GM23338 (cell line): ENCODE results near the gene ATP8A2. TPM values are rescaled to one million over a fixed set of nuclear protein-coding genes. Genes with fewer than 3 reads are reported as not detected.

ENCODE experiments used
- ATAC-seq: fragments of 200-7000 bp; cut with Tn5 transposase; 3 replicates; pipeline ENCODE4 v1.9.1; 2020
- DNase-seq: peaks from one replicate; pipeline ENCODE4 v3.0.0-alpha.2; 2015; ENCODE audit warnings: low spot score
- H2AFZ ChIP-seq: fragments of 200-600 bp; sonication (generic); 2 replicates; pipeline ENCODE4 v1.8.0; 2016; ENCODE audit warnings: antibody characterized with exemption, mild to moderate bottlenecking, moderate library complexity
- H3F3A ChIP-seq: fragments of 200-600 bp; sonication (generic); replicated peaks from 2 replicates; pipeline ENCODE4 v1.8.0; 2017; ENCODE audit warnings: antibody characterized with exemption, mixed run types, low read depth
- H3K27ac ChIP-seq: fragments of 200-600 bp; sonication (generic); 2 replicates; pipeline ENCODE4 v1.6.1; 2016; ENCODE audit warnings: low read depth
- H3K27me3 ChIP-seq: fragments of 200-600 bp; sonication (generic); 2 replicates; pipeline ENCODE4 v1.8.0; 2016; ENCODE audit warnings: mild to moderate bottlenecking, mixed run types, moderate library complexity; ENCODE audit not compliant: insufficient read depth
- H3K36me3 ChIP-seq: fragments of 200-600 bp; sonication (generic); 2 replicates; pipeline ENCODE4 v1.8.0; 2016; ENCODE audit warnings: mild to moderate bottlenecking; ENCODE audit not compliant: insufficient read depth
- H3K4me1 ChIP-seq: fragments of 200-600 bp; sonication (generic); 2 replicates; pipeline ENCODE4 v1.8.0; 2016; ENCODE audit warnings: mild to moderate bottlenecking, moderate library complexity; ENCODE audit not compliant: insufficient read depth
- H3K4me2 ChIP-seq: fragments of 200-600 bp; sonication (generic); 2 replicates; pipeline ENCODE4 v1.7.1; 2017; ENCODE audit warnings: mixed run types
- H3K4me3 ChIP-seq: fragments of 200-600 bp; sonication (generic); 2 replicates; pipeline ENCODE4 v1.6.1; 2016; ENCODE audit warnings: mixed run types
- H3K79me2 ChIP-seq: fragments of 200-600 bp; sonication (generic); replicated peaks from 2 replicates; pipeline ENCODE4 v1.8.0; 2017; ENCODE audit warnings: mild to moderate bottlenecking; ENCODE audit not compliant: insufficient read depth
- H3K9me2 ChIP-seq: fragments of 200-600 bp; sonication (generic); 2 replicates; pipeline ENCODE4 v1.8.0; 2017; ENCODE audit not compliant: insufficient read depth
- H4K20me1 ChIP-seq: fragments of 200-600 bp; sonication (generic); replicated peaks from 2 replicates; pipeline ENCODE4 v1.8.0; 2017; ENCODE audit warnings: mild to moderate bottlenecking; ENCODE audit not compliant: insufficient read depth
- H3K27ac Mint-ChIP-seq: 2 replicates; pipeline ENCODE4 v1.8.0; 2020; ENCODE audit warnings: inconsistent platforms, mild to moderate bottlenecking, moderate library complexity, mixed read lengths
- H3K27me3 Mint-ChIP-seq: 3 replicates; pipeline ENCODE4 v1.8.0; 2022; ENCODE audit warnings: low read depth, mild to moderate bottlenecking, moderate library complexity, mixed read lengths, inconsistent platforms; ENCODE audit not compliant: insufficient read depth, poor library complexity
- H3K36me3 Mint-ChIP-seq: 3 replicates; pipeline ENCODE4 v1.8.0; 2021; ENCODE audit warnings: low read depth, mild to moderate bottlenecking, inconsistent platforms, moderate library complexity, mixed read lengths
- H3K4me1 Mint-ChIP-seq: 3 replicates; pipeline ENCODE4 v1.8.0; 2020; ENCODE audit warnings: mild to moderate bottlenecking, inconsistent platforms, mixed read lengths
- H3K4me3 Mint-ChIP-seq: 3 replicates; pipeline ENCODE4 v1.8.0; 2021; ENCODE audit warnings: moderate library complexity, mild to moderate bottlenecking, inconsistent platforms, mixed read lengths
- H3K9me3 Mint-ChIP-seq: 3 replicates; pipeline ENCODE4 v1.8.0; 2020; ENCODE audit warnings: moderate library complexity, mild to moderate bottlenecking, inconsistent platforms, mixed read lengths
- CREB1 ChIP-seq: fragments of 250-450 bp; sonication (Bioruptor Pico); IDR thresholded peaks from 2 replicates; pipeline ENCODE4 v1.5.0; 2020; ENCODE audit warnings: low read depth, mild to moderate bottlenecking, moderate library complexity
- ETS1 ChIP-seq: IDR thresholded peaks from 2 replicates; pipeline ENCODE4 v1.6.1; 2016; ENCODE audit warnings: antibody characterized with exemption
- POLR2AphosphoS5 ChIP-seq: IDR thresholded peaks from 2 replicates; pipeline ENCODE4 v1.6.1; 2016; ENCODE audit warnings: antibody characterized with exemption, low read depth
- STAT1 ChIP-seq: IDR thresholded peaks from one replicate; pipeline ENCODE4 v1.6.1; 2016; ENCODE audit warnings: antibody characterized with exemption; ENCODE audit not compliant: unreplicated experiment
- ZNF462 ChIP-seq: fragments of 250-450 bp; sonication (Bioruptor Pico); IDR thresholded peaks from 2 replicates; pipeline ENCODE4 v1.5.0; 2020; ENCODE audit warnings: mild to moderate bottlenecking, moderate library complexity
- polyA plus RNA-seq: library from polyadenylated mRNA; unstranded; fragments of >200 nt; fragmentation: Nextera tagmentation; extraction: Ambion mirVana; gene quantifications from 2 replicates; pipeline ENCODE4 v1.2.1, GENCODE V29; 2016
- total RNA-seq: library from RNA; depleted of rRNA; stranded (reverse); fragments of >200 nt; shearing (Covaris generic); gene quantifications from 2 replicates; pipeline ENCODE4 v1.2.3, GENCODE V29; 2014

ATP8A2 gene
- total and polyA plus RNA-seq, 2 experiments from 2014 or later: 5.7 to 8.8 TPM

- peaks cover 30% of the 10 kb centered on the region for H3K4me1 Mint-ChIP-seq
- H3K27ac Mint-ChIP-seq: no peak overlapping the region
- peaks cover 12% of the 10 kb centered on the region for H3K4me1 ChIP-seq
- peak; percentile 61 for ATAC-seq
- no peaks in the 10 kb centered on the region for H3K79me2 ChIP-seq
- no peaks in the 10 kb centered on the region for H3K9me2 ChIP-seq
- H3K9me3 Mint-ChIP-seq: no peaks in the 10 kb centered on the region; the same call in 2 of the 3 replicates
- H3K27ac ChIP-seq: no peak overlapping the region
- H3K4me2 ChIP-seq: peak overlapping the region; percentile 84
- H3K27me3 ChIP-seq: peaks cover 47% of the 10 kb centered on the region
- H3K36me3 ChIP-seq: no peaks in the 10 kb centered on the region
- TF ChIP-seq ZNF462 (CRISPR knock-in tag) (no peak), STAT1 (no peak), POLR2AphosphoS5 (no peak), ETS1 (no peak), CREB1 (CRISPR knock-in tag) (0 out of 2 replicates have a peak, but pooled peaks have one; percentile 8)
- peak overlapping the region; percentile 83 for H3K4me3 Mint-ChIP-seq
- H3K36me3 Mint-ChIP-seq: no peaks in the 10 kb centered on the region; the same call in 2 of the 3 replicates
- H3F3A ChIP-seq: no peaks in the 10 kb centered on the region; the same call in 1 of the 2 replicates
- H4K20me1 ChIP-seq: no peaks in the 10 kb centered on the region
- peak; percentile 64 for DNase-seq
- peak overlapping the region; percentile 77 for H3K4me3 ChIP-seq
- H2AFZ ChIP-seq: peak overlapping the region; percentile 92
- H3K27me3 Mint-ChIP-seq: peaks cover 35% of the 10 kb centered on the region
These were observed 709 bp downstream of the ATP8A2 start for GRCh38 chr13:25372284-25373081.
